K562 (cell line): Measurements from ENCODE around the gene CCR5AS.

Experiments used
- ELK3 ChIP-seq: fragments of 450-650 bp; formaldehyde crosslinking; IDR thresholded peaks from 2 replicates; pipeline ENCODE4 v1.4.0; 2020; ENCODE audit warnings: mild to moderate bottlenecking
- FOXA3 ChIP-seq, 2 experiments: fragments of 450-650 bp in 1 of 2; sonication (generic) in 1 of 2; formaldehyde crosslinking; IDR thresholded peaks in 1 of 2; conservative IDR thresholded peaks in 1 of 2; 2 replicates each; pipeline versions ENCODE4 v1.4.0 to v1.8.0; 2020 to 2022; ENCODE audit warnings: mild to moderate bottlenecking in 2 of 2, missing genetic modification reagents in 1 of 2
- FOXM1 ChIP-seq, 2 experiments: fragments of 450-650 bp in 1 of 2; sonication (generic) in 1 of 2; formaldehyde crosslinking in 1 of 2; IDR thresholded peaks; 2 replicates each; pipeline versions ENCODE4 v1.6.1 to v1.9.0; 2017 to 2022; ENCODE audit warnings: low read depth in 2 of 2, mild to moderate bottlenecking in 2 of 2, missing genetic modification reagents in 1 of 2, moderate library complexity in 1 of 2
- FOXP1 ChIP-seq: sonication (generic); formaldehyde crosslinking; IDR thresholded peaks from 2 replicates; pipeline ENCODE4 v1.8.0; 2022; ENCODE audit warnings: mild to moderate bottlenecking, missing genetic modification reagents
- KLF10 ChIP-seq: fragments of 250-450 bp; sonication (Bioruptor Pico); IDR thresholded peaks from 2 replicates; pipeline ENCODE4 v1.6.1; 2021; ENCODE audit warnings: matching md5 sums
- NCOA4 ChIP-seq: fragments of 450-650 bp; IDR thresholded peaks from 2 replicates; pipeline ENCODE4 v1.6.1; 2018; ENCODE audit warnings: mild to moderate bottlenecking; ENCODE audit not compliant: partially characterized antibody
- NELFE ChIP-seq: IDR thresholded peaks from 2 replicates; pipeline ENCODE4 v1.6.1; 2011; ENCODE audit warnings: mild to moderate bottlenecking; ENCODE audit not compliant: insufficient read depth, insufficient read length
- RBM17 ChIP-seq: fragments of 200-400 bp; formaldehyde crosslinking; IDR thresholded peaks from 2 replicates; pipeline ENCODE4 v1.6.1; 2017; ENCODE audit warnings: low read depth, mild to moderate bottlenecking, low read length, borderline replicate concordance
- SMC3 ChIP-seq: conservative IDR thresholded peaks from 2 replicates; pipeline ENCODE4 v1.6.1; 2011; ENCODE audit warnings: low read depth, low read length, improper control_type of control experiment; ENCODE audit not compliant: insufficient read depth
- TAF1 ChIP-seq: IDR thresholded peaks from 2 replicates; pipeline ENCODE4 v1.6.1; 2011; ENCODE audit warnings: mild to moderate bottlenecking, low read length, moderate library complexity; ENCODE audit not compliant: insufficient read depth, control insufficient read depth, severe bottlenecking; ENCODE audit errors: extremely low read depth
- TBP ChIP-seq: optimal IDR thresholded peaks from 2 replicates; pipeline ENCODE3; 2011; ENCODE audit warnings: low read depth, low read length, improper control_type of control experiment
- USF2 ChIP-seq: sonication (generic); formaldehyde crosslinking; IDR thresholded peaks from 2 replicates; pipeline ENCODE4 v1.5.0; 2020; ENCODE audit warnings: missing genetic modification reagents
- ZNF354B ChIP-seq: fragments of 250-450 bp; sonication (Bioruptor Pico); IDR thresholded peaks from 2 replicates; pipeline ENCODE4 v1.4.0; 2020
- TF ChIP-seq, protein P1 (sequence below): fragments of 250-450 bp; sonication (Bioruptor Pico); IDR thresholded peaks from 2 replicates; pipeline ENCODE4 v1.8.0; 2022; ENCODE audit warnings: inconsistent platforms

The CCR5AS gene

GRCh38 chr3:46356276-46356675 is 50.6 kb downstream of the CCR5AS start (continued):
- TF ChIP-seq TBP: no peak
- no peak for TF ChIP-seq FOXM1 (IDR thresholded peaks at IDR 0.05; ENCODE audit: low read depth)
- no peak for TF ChIP-seq FOXM1 (CRISPR knock-in tag; IDR thresholded peaks at IDR 0.05; ENCODE audit: low read depth)
- no peak for TF ChIP-seq FOXA3 (CRISPR knock-in tag; conservative IDR thresholded peaks at IDR 0.05 in 1 of 2, IDR thresholded peaks at IDR 0.05 in 1 of 2)
- TF ChIP-seq NELFE: no peak
- TF ChIP-seq ZNF354B (CRISPR knock-in tag): no peak
- TF ChIP-seq RBM17: no peak
- no peak for TF ChIP-seq FOXP1 (CRISPR knock-in tag)
- no peak for TF ChIP-seq ELK3 (CRISPR knock-in tag)
- TF ChIP-seq NCOA4: no peak
- TF ChIP-seq, protein P1, sequence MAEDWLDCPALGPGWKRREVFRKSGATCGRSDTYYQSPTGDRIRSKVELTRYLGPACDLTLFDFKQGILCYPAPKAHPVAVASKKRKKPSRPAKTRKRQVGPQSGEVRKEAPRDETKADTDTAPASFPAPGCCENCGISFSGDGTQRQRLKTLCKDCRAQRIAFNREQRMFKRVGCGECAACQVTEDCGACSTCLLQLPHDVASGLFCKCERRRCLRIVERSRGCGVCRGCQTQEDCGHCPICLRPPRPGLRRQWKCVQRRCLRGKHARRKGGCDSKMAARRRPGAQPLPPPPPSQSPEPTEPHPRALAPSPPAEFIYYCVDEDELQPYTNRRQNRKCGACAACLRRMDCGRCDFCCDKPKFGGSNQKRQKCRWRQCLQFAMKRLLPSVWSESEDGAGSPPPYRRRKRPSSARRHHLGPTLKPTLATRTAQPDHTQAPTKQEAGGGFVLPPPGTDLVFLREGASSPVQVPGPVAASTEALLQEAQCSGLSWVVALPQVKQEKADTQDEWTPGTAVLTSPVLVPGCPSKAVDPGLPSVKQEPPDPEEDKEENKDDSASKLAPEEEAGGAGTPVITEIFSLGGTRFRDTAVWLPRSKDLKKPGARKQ: no peak
- TF ChIP-seq TAF1: no peak
- no peak for TF ChIP-seq USF2 (CRISPR knock-in tag)
- no peak for TF ChIP-seq KLF10 (CRISPR knock-in tag)
- no peak for TF ChIP-seq SMC3
